Measurements from ENCODE around the gene RPRD2.

DNA sequence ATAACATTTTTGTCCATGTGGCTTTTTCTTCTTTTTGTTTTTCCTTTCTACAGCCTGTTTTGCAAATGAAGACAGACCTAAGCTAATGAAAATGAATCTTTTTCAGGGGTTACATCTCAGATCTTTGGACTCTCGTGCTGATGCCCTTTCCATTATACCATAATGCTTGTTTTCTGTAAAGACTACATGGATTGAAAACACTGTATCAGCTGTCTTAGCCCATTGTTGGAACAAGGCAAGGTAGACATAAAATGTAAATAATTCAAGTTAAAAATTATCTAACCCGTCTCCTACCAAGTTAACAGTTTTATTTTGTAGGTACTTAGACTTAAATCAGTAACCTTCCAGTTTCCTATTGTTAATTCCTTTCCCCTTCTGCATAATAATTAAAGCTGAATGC is 44.9 kb downstream of the RPRD2 start:
- TF ChIP-seq, protein P1, sequence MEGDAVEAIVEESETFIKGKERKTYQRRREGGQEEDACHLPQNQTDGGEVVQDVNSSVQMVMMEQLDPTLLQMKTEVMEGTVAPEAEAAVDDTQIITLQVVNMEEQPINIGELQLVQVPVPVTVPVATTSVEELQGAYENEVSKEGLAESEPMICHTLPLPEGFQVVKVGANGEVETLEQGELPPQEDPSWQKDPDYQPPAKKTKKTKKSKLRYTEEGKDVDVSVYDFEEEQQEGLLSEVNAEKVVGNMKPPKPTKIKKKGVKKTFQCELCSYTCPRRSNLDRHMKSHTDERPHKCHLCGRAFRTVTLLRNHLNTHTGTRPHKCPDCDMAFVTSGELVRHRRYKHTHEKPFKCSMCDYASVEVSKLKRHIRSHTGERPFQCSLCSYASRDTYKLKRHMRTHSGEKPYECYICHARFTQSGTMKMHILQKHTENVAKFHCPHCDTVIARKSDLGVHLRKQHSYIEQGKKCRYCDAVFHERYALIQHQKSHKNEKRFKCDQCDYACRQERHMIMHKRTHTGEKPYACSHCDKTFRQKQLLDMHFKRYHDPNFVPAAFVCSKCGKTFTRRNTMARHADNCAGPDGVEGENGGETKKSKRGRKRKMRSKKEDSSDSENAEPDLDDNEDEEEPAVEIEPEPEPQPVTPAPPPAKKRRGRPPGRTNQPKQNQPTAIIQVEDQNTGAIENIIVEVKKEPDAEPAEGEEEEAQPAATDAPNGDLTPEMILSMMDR (IDR thresholded peaks at IDR 0.05) = no peak
- TF ChIP-seq POLR2A (IDR thresholded peaks at IDR 0.05) = no peak
